Measurements from ENCODE around the gene DDX46.
"Not testable (repeated sequence)": the region's sequence is repeated elsewhere in the genome, so short reads cannot be mapped to it uniquely, and the experiment has no call there.

DDX46 gene

GRCh38 chr5:134846641-134846960, 88.0 kb downstream of the DDX46 start:
- no peak for DNase-seq

- DNase-seq = not testable (repeated sequence)
Observed at GRCh38 chr5:134849434-134849933, 90.9 kb downstream of the DDX46 start.

- no peak for DNase-seq
Observed at GRCh38 chr5:134851307-134851923, 92.8 kb downstream of the DDX46 start.

GRCh38 chr5:134856465-134856864, 97.9 kb downstream of the DDX46 start:
- DNase-seq = not testable (repeated sequence)

- no peak for DNase-seq
Observed at GRCh38 chr5:134857401-134857800, 98.8 kb downstream of the DDX46 start.

- DNase-seq = no peak
Observed at GRCh38 chr5:134864707-134865106, 106.1 kb downstream of the DDX46 start.

GRCh38 chr5:134873494-134873893, 114.9 kb downstream of the DDX46 start:
- DNase-seq = no peak

- peak; percentile 49 to 70 for DNase-seq
Observed at GRCh38 chr5:134873987-134874830, 115.6 kb downstream of the DDX46 start, which contains the start of gene TXNDC15. Gene TXNDC15 (plus strand): TSS chr5:134874371. CDS start chr5:134874428, 57 bp downstream.

GRCh38 chr5:134874831-134875655, 116.5 kb downstream of the DDX46 start:
- peak in 1 of 2 experiments; percentile 13 for DNase-seq

GRCh38 chr5:134877159-134877558, 118.6 kb downstream of the DDX46 start:
- DNase-seq = no peak

GRCh38 chr5:134878403-134878802, 119.8 kb downstream of the DDX46 start:
- DNase-seq = no peak

GRCh38 chr5:134879456-134879855, 120.9 kb downstream of the DDX46 start:
- DNase-seq = no peak
